Spleen (tissue), 7 donors: ENCODE measurements around the gene GABBR2.

ENCODE experiments used
- CTCF ChIP-seq, 11 experiments: fragments of 200-600 bp in 7 of 11; fragments of 450-650 bp in 4 of 11; sonication (generic) in 4 of 11; IDR thresholded peaks in 8 of 11; conservative IDR thresholded peaks in 3 of 11; 1 replicate in 7 of 11; 2 replicates in 4 of 11; pipeline versions ENCODE4 v1.4.0 to v1.8.0; 2016 to 2021; ENCODE audit warnings: antibody characterized with exemption in 11 of 11, inconsistent platforms in 4 of 11, mild to moderate bottlenecking in 1 of 11
- POLR2A ChIP-seq, 3 donors: fragments of 450-650 bp; IDR thresholded peaks; one replicate each; pipeline ENCODE4 v1.5.1; 2017; ENCODE audit warnings: antibody characterized with exemption in 3 of 3, mild to moderate bottlenecking in 1 of 3
- POLR2AphosphoS5 ChIP-seq, 3 donors: sonication (generic); formaldehyde crosslinking; IDR thresholded peaks; one replicate each; pipeline ENCODE4 v1.5.1; 2017; ENCODE audit warnings: antibody characterized with exemption in 3 of 3
- donor health status: DM: no; HTN: no; CAD: no; lungs with moderate emphysema.
- donor health status: DM: no; HTN: no; CAD: no.
- donor health status: DM: no; HTN: no; CAD: no.

- no peak for TF ChIP-seq CTCF (IDR thresholded peaks at IDR 0.05 in 8 of 11, conservative IDR thresholded peaks at IDR 0.05 in 3 of 11)
- no peak for TF ChIP-seq POLR2A (IDR thresholded peaks at IDR 0.05)
- TF ChIP-seq POLR2AphosphoS5 (IDR thresholded peaks at IDR 0.05) = no peak
Measured at GRCh38 chr9:98570663-98571440, 137.9 kb downstream of the GABBR2 start.
